Stimulated activated CD8-positive, alpha-beta memory T cell treated with anti-CD3 and anti-CD28 coated beads, Interleukin-15, amount 100 ng/mL, for 4 hours (primary cell): ENCODE measurements around the gene SPATA3.
"Not testable (repeated sequence)": the region's sequence is repeated elsewhere in the genome, so short reads cannot be mapped to it uniquely, and the experiment has no call there.

ENCODE experiments used
- DNase-seq, 2 donors: peaks; one replicate each; pipeline ENCODE4 v3.0.0-alpha.2; 2020; ENCODE audit warnings: low read depth in 2 of 2

The SPATA3 gene

DNA sequence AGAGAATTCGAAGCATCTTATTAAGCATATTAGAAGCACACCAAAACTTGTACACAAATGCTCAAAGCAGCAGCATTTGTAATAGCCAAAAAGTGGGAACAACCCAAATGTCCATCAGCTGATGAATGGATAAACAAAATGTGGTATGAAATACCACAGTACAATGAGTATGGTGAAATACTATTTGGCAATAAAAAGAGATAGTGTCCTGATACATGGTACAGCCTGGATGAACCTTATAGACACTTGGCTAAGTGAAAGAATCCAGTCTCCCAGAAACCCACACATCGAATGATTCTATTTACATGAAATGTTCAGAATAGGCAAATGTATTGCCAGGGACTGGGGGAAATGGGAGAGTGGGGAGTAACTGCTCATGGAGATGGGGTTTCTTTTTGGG is 3.0 kb downstream of the SPATA3 start:
- DNase-seq: no peak

- no peak for DNase-seq
Measured at GRCh38 chr2:230999477-230999876, 3.6 kb downstream of the SPATA3 start.

DNA sequence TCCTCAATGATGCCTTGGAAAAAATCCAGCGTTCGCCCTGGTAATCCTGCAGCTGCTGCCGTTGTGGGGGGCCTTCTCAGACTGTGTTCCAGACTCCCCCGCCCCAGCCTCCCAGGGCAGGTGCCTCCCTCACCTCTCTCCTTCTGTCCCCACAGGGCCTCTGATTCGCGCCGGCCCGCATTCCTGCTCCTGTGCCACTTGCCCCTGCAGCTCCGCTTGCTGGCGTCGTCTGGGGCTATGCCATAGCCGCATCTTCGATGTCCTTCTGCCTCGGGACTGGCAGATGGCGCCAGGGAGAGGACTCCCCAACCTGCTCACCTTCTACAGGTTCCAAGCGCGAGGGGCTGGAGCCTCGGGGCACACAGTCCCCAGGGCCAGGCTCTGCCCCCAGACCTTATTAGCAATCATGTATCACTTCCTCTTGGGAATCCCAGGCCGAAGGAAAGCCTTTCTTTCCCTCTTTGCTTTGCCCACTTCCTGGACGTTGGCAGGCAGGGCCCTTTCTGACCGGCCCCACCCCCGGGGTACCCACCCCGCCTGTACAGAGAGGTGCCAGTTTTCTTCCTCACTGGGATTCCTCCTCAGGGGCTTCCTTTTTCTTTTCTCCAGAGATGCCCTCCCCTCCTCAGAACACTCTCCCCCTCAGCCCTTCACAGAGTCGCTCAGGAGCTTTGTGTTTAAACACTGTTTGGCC is 4.4 kb downstream of the SPATA3 start:
- no peak for DNase-seq

- DNase-seq: no peak
Measured at GRCh38 chr2:231001036-231001435, 5.1 kb downstream of the SPATA3 start.

- DNase-seq: no peak
Measured at GRCh38 chr2:231001921-231002320, 6.0 kb downstream of the SPATA3 start.

DNA sequence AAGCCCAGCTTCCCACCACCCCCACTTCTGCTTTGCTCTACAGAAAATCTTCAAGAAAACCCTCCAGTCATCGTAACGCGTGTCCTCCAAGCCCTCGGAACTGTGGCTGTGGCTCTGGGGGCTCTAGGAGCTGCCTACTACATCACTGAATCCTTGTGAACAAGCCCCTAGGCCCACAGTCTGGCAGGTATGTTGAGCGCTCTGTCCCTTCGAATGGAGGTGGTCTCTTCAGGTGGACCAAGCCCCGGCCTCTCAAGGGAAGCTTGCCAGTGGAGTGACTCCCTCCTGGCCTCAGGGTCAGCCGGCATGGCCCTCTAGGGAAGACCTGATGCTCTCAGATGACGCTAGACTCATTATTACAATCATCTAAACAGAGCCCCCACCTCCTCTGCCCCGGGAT is 6.7 kb downstream of the SPATA3 start:
- DNase-seq: no peak

DNA sequence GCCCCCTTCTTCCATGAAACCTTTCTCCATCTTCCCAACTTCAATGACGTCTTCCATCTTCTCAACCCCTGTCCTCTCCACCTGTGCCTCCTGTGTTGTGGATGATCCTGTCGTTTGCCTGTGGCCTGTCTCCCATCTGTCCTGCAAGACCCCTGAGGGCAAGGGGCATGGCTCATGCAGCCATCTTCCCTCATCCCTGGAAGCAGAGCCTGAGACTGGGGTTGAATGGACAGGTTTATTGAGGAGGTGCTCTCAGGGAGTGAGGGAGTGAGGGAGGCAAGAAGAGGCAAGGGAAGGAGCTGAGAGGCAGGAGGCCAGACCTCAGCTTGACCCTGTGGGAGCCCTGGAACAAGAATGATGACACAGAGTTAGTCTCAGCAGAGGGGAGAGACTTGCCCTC is 7.3 kb downstream of the SPATA3 start:
- no peak for DNase-seq

DNA sequence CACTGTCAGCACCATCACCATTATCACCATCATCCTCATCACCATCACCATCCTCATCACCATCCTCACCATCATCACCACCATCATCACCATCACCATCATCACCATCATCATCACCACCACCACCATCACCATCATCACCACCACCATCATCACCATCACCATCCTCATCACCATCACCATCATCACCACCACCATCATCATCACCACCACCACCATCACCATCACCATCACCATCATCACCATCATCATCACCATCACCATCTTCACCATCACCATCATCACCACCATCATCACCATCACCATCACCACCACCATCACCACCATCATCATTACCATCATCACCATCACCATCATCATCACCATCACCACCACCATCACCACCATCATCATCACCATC is 9.0 kb downstream of the SPATA3 start:
- not testable (repeated sequence) for DNase-seq

GRCh38 chr2:231007286-231008098 is 11.6 kb downstream of the SPATA3 start:
- DNase-seq: no peak

- DNase-seq: no peak
Measured at GRCh38 chr2:231008131-231008530, 12.2 kb downstream of the SPATA3 start.

- DNase-seq: no peak
Measured at GRCh38 chr2:231009236-231009919, 13.5 kb downstream of the SPATA3 start.

DNA sequence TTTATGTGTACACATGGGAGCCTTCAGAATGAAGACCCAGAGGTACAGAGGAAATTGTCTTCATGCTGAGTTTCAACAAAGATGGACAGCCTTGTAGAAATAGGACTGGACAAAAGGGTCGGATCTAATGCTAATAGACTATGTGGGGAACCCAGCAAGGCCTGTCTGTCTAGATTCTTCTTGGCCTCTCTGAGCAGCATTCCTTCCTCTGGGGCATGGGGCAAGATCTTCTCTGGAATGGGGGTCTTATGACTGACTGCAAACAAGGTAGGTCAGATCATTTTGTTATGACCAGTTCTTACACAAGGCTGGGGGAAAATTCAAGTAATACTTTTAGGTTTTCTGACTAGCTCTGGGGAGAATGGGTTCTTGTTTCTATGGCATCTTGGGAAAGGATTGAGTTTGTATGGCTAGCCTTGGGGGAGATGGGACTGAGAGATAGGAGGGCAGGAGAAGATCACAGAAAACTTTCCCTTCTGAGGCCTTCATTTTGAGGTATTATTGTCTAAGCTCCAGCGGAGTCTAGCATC is 14.3 kb downstream of the SPATA3 start:
- no peak for DNase-seq

DNA sequence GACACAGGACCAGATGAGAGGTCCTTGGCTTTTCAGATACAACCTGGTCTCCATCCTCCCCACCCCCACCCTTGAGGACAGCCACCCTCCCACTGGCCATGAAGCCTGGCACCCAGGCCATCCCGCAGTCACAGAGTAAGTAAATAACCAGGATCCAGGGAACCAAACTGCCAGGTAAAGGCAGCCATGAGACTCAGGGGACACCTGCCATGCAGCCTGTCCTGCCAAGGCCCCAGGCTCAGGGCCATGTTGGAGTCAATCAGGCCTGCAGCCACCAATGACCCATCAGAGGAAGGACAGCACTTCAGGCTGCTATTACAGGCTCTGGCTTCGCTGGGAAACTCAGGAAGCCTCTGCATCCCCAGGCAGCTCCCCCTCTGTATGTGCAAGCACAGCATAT is 15.6 kb downstream of the SPATA3 start:
- DNase-seq: no peak

GRCh38 chr2:231012463-231012862 is 16.5 kb downstream of the SPATA3 start:
- DNase-seq: no peak

DNA sequence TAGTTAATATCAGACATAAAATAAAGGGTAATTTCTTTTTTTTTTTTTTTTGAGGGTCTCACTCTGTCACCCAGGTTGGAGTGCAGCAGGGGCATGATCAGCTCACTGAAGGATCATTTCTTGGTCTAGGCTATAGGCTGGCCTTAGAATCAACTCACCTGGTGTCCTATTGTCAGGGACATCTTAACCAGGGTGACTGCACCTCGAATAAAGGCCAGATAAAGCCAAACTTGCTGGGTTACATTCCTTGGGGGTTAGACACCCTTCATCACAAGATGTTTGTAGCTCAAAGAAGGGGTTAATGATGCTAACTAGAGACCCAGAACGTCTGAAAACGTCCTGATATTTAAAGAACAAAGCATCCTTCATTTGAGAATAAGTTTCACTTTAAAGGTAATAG is 17.9 kb downstream of the SPATA3 start:
- DNase-seq: no peak

DNA sequence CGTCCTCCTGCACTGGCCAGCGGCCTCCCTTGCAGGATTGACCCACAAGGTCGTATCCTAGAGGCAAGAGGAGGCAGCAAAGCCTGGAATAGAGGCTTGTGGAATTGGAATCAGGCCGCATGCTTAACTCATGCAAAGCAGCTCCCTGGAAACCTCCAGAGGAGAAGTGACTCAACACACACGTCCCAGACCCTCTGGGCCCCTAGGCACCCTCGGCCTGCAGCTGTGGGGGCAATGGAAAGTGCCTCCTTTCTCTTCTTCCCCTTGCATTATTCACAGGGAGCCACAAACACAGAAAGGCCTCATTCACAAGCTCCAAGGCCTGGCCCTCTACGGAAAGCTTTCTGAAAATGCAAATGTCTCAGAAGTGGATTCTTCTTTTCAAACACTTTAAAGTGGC is 19.6 kb downstream of the SPATA3 start:
- no peak for DNase-seq

DNA sequence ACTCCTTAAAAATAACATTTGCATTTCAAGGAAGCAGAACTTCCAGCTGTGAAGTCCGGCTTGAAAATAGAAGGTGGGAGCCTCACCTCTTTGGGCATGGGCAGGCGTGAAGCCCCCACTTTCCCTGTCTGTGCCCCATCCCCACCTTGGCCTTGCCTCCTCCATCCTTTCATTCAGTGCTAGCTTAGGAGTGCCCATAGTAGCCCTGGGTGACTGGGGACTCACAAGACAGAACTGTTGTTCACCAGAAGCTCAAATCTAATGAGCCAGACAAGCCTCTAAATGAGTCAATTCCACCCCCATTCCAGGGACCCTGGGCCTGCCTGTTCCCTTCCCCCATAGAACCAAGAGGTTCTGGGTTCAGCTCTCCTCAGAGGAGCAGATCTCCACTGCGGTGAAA is 20.0 kb downstream of the SPATA3 start:
- DNase-seq: no peak

DNA sequence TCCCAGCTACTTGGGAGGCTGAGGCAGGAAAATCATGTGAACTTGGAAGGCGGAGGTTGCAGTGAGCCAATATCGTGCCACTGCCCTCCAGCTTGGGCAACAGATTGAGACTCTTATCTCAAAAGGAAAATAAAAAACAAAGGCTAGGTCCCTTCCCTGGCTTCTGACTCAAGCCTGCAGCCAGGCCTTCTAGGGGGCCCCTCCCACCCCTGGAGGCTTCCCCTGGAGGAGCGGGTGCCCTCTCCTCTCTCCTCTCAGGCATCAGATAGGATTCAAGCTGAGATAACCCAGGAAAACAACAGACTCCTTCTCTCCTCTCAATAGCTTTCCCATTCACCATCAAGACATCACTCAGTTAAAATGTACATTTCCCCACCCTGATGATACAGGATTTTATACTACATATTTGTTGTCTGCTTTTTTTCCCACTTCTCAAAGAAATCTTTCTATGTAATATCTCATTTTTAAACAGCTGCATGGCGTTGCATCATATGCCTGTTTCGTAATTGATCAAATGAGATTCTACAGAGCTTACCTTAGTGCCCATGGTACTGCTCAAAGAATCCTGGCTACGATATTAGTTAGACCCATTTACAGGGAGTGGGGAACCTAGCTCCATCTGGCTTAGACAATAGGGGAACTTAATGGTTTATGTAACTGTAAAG is 20.8 kb downstream of the SPATA3 start:
- no peak for DNase-seq

DNA sequence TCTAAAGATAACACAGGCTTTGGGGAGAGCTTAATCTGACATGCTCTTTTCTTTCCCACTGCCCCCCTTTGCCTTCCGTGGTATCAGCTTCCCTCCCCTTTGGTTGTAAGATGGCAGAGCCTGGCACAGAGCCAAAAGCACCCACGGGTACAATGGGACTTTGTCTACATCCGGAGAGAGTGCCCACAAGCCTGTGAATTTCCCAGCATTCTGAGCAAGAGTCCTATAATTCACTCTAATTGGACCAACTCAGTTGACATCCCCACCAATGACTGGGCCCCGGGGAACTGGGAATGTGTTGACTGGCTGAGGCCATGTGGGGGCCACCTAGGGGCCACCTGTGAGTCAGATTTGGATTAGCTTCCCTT is 21.3 kb downstream of the SPATA3 start:
- no peak for DNase-seq

- no peak for DNase-seq
Measured at GRCh38 chr2:231018184-231018583, 22.3 kb downstream of the SPATA3 start.

DNA sequence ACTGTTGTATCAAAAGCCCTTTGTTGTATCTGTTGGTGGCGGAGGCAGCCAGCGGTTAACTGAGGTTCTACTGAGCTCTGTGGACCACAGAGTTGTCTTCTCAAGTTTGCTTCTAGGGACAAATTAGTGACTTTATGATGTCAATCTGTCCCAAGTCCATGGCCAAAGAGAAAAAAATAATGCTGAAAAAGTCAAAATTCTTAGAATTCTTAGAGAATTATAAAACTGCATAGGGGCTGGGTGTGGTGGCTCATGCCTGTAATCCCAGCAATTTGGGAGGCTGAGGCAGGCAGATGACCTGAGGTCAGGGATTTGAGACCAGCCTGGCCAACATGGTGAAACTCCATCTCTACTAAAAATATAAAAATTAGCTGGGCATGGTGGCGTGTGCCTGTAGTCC is 29.1 kb downstream of the SPATA3 start:
- DNase-seq: not testable (repeated sequence)

GRCh38 chr2:231028889-231029288 is 33.0 kb downstream of the SPATA3 start:
- no peak for DNase-seq
